A673 (cell line): ENCODE data around the gene TASOR.

Experiments used
- CTCF ChIP-seq: fragments of 300-800, 200-600 bp; sonication (generic); conservative IDR thresholded peaks from 2 replicates; pipeline ENCODE4 v1.5.1; 2017; ENCODE audit warnings: low read depth, mild to moderate bottlenecking, antibody characterized with exemption, low read length, moderate library complexity, mixed read lengths
- EZH2 ChIP-seq: fragments of 200-600 bp; sonication (generic); IDR thresholded peaks from 2 replicates; pipeline ENCODE4 v1.6.1; 2017; ENCODE audit warnings: borderline replicate concordance, low read depth, mild to moderate bottlenecking, mixed read lengths, antibody characterized with exemption, low read length; ENCODE audit not compliant: poor library complexity, severe bottlenecking

DNA sequence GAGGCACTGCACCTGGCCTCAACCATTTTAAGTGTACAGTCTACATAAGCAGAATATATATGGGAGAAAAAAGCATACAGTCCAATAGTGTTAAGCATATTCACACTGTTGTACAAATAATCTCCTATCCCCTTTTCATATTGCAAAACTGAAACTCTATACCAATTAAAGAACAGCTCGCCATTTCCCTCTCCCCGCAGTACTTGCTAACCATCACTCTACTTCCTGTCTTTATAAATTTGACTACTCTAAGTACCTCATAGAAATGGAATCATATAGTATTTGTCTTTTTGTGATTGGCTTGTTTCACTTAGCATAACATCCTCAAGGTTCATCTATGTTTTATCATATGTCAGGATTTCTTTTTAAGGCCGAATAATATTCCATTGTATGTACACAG, 21.6 kb upstream of the TASOR start:
- TF ChIP-seq CTCF (no peak), EZH2 (no peak)
